ENCODE results near the gene MAF.

MAF gene

GRCh38 chr16:79635488-79635887 is 35.0 kb upstream of the MAF start:
- H3K27me3 ChIP-seq (replicated peaks; ENCODE audit: control insufficient read depth, insufficient read depth, low read length, poor library complexity, severe bottlenecking), result no peaks in the 10 kb centered on the region
- H3K27ac ChIP-seq (ENCODE audit: insufficient read depth, low read length, poor library complexity, severe bottlenecking), result no peak overlapping the region
- H3K36me3 ChIP-seq (ENCODE audit: control insufficient read depth, insufficient read depth, low read length), result no peaks in the 10 kb centered on the region
- peaks cover 7% of the 10 kb centered on the region for H3K4me1 ChIP-seq (ENCODE audit: control insufficient read depth, insufficient read depth, low read length, poor library complexity, severe bottlenecking)
- H3K4me3 ChIP-seq (ENCODE audit: insufficient read depth, low read depth, low read length, poor library complexity, severe bottlenecking), result no peak overlapping the region
- H3K9me3 ChIP-seq (ENCODE audit: control insufficient read depth, low read length), result no peaks in the 10 kb centered on the region
- no peak for DNase-seq

GRCh38 chr16:79634298-79634697 is 33.8 kb upstream of the MAF start:
- no peaks in the 10 kb centered on the region for H3K27me3 ChIP-seq (replicated peaks; ENCODE audit: control insufficient read depth, insufficient read depth, low read length, poor library complexity, severe bottlenecking)
- no peak overlapping the region for H3K27ac ChIP-seq (ENCODE audit: insufficient read depth, low read length, poor library complexity, severe bottlenecking)
- H3K36me3 ChIP-seq (ENCODE audit: control insufficient read depth, insufficient read depth, low read length), result no peaks in the 10 kb centered on the region
- no peak overlapping the region for H3K4me3 ChIP-seq (ENCODE audit: insufficient read depth, low read depth, low read length, poor library complexity, severe bottlenecking)
- no peaks in the 10 kb centered on the region for H3K9me3 ChIP-seq (ENCODE audit: control insufficient read depth, low read length)
- peaks cover under 1% of the 10 kb centered on the region for H3K4me1 ChIP-seq (ENCODE audit: control insufficient read depth, insufficient read depth, low read length, poor library complexity, severe bottlenecking)
- no peak for DNase-seq

- Histone ChIP-seq H3K27me3 (replicated peaks; ENCODE audit: control insufficient read depth, insufficient read depth, low read length, poor library complexity, severe bottlenecking) (no peaks in the 10 kb centered on the region), H3K4me3 (ENCODE audit: insufficient read depth, low read depth, low read length, poor library complexity, severe bottlenecking) (no peak overlapping the region), H3K4me1 (ENCODE audit: control insufficient read depth, insufficient read depth, low read length, poor library complexity, severe bottlenecking) (peaks cover 5% of the 10 kb centered on the region), H3K36me3 (ENCODE audit: control insufficient read depth, insufficient read depth, low read length) (no peaks in the 10 kb centered on the region), H3K9me3 (ENCODE audit: control insufficient read depth, low read length) (no peaks in the 10 kb centered on the region), H3K27ac (ENCODE audit: insufficient read depth, low read length, poor library complexity, severe bottlenecking) (no peak overlapping the region)
- no peak for DNase-seq
Measured at GRCh38 chr16:79632289-79632688, 31.8 kb upstream of the MAF start.

- H3K36me3 ChIP-seq (ENCODE audit: control insufficient read depth, insufficient read depth, low read length), result no peaks in the 10 kb centered on the region
- no peak for DNase-seq
- H3K27ac ChIP-seq (ENCODE audit: insufficient read depth, low read length, poor library complexity, severe bottlenecking), result no peak overlapping the region
- H3K4me3 ChIP-seq (ENCODE audit: insufficient read depth, low read depth, low read length, poor library complexity, severe bottlenecking), result no peak overlapping the region
- H3K9me3 ChIP-seq (ENCODE audit: control insufficient read depth, low read length), result no peaks in the 10 kb centered on the region
- no peaks in the 10 kb centered on the region for H3K27me3 ChIP-seq (replicated peaks; ENCODE audit: control insufficient read depth, insufficient read depth, low read length, poor library complexity, severe bottlenecking)
- peaks cover 7% of the 10 kb centered on the region for H3K4me1 ChIP-seq (ENCODE audit: control insufficient read depth, insufficient read depth, low read length, poor library complexity, severe bottlenecking)
Measured at GRCh38 chr16:79628988-79629387, 28.5 kb upstream of the MAF start.

- no peak overlapping the region for H3K27ac ChIP-seq (ENCODE audit: insufficient read depth, low read length, poor library complexity, severe bottlenecking)
- no peak for DNase-seq
Measured at GRCh38 chr16:79628501-79628975, 28.0 kb upstream of the MAF start.

GRCh38 chr16:79627092-79627491 is 26.6 kb upstream of the MAF start:
- H3K36me3 ChIP-seq (ENCODE audit: control insufficient read depth, insufficient read depth, low read length), result no peaks in the 10 kb centered on the region
- no peak overlapping the region for H3K4me3 ChIP-seq (ENCODE audit: insufficient read depth, low read depth, low read length, poor library complexity, severe bottlenecking)
- no peak for DNase-seq
- H3K9me3 ChIP-seq (ENCODE audit: control insufficient read depth, low read length), result no peaks in the 10 kb centered on the region
- no peaks in the 10 kb centered on the region for H3K27me3 ChIP-seq (replicated peaks; ENCODE audit: control insufficient read depth, insufficient read depth, low read length, poor library complexity, severe bottlenecking)
- no peak overlapping the region for H3K27ac ChIP-seq (ENCODE audit: insufficient read depth, low read length, poor library complexity, severe bottlenecking)
- peaks cover 7% of the 10 kb centered on the region for H3K4me1 ChIP-seq (ENCODE audit: control insufficient read depth, insufficient read depth, low read length, poor library complexity, severe bottlenecking)

More at GRCh38 chr16:79628501-79628975, 28.0 kb upstream of the MAF start:
- H3K27me3 ChIP-seq (replicated peaks; ENCODE audit: control insufficient read depth, insufficient read depth, low read length, poor library complexity, severe bottlenecking), result no peaks in the 10 kb centered on the region
- no peaks in the 10 kb centered on the region for H3K36me3 ChIP-seq (ENCODE audit: control insufficient read depth, insufficient read depth, low read length)
- no peaks in the 10 kb centered on the region for H3K9me3 ChIP-seq (ENCODE audit: control insufficient read depth, low read length)
- no peak overlapping the region for H3K4me3 ChIP-seq (ENCODE audit: insufficient read depth, low read depth, low read length, poor library complexity, severe bottlenecking)
- peaks cover 7% of the 10 kb centered on the region for H3K4me1 ChIP-seq (ENCODE audit: control insufficient read depth, insufficient read depth, low read length, poor library complexity, severe bottlenecking)

GRCh38 chr16:79625738-79626137 is 25.2 kb upstream of the MAF start:
- no peaks in the 10 kb centered on the region for H3K36me3 ChIP-seq (ENCODE audit: control insufficient read depth, insufficient read depth, low read length)
- peaks cover 7% of the 10 kb centered on the region for H3K4me1 ChIP-seq (ENCODE audit: control insufficient read depth, insufficient read depth, low read length, poor library complexity, severe bottlenecking)
- no peaks in the 10 kb centered on the region for H3K9me3 ChIP-seq (ENCODE audit: control insufficient read depth, low read length)
- no peak overlapping the region for H3K27ac ChIP-seq (ENCODE audit: insufficient read depth, low read length, poor library complexity, severe bottlenecking)
- H3K4me3 ChIP-seq (ENCODE audit: insufficient read depth, low read depth, low read length, poor library complexity, severe bottlenecking), result no peak overlapping the region
- H3K27me3 ChIP-seq (replicated peaks; ENCODE audit: control insufficient read depth, insufficient read depth, low read length, poor library complexity, severe bottlenecking), result no peaks in the 10 kb centered on the region
- DNase-seq, result no peak

GRCh38 chr16:79623824-79624223 is 23.3 kb upstream of the MAF start:
- Histone ChIP-seq H3K27ac (ENCODE audit: insufficient read depth, low read length, poor library complexity, severe bottlenecking) (no peak overlapping the region), H3K9me3 (ENCODE audit: control insufficient read depth, low read length) (no peaks in the 10 kb centered on the region), H3K4me1 (ENCODE audit: control insufficient read depth, insufficient read depth, low read length, poor library complexity, severe bottlenecking) (peaks cover 12% of the 10 kb centered on the region), H3K4me3 (ENCODE audit: insufficient read depth, low read depth, low read length, poor library complexity, severe bottlenecking) (no peak overlapping the region), H3K36me3 (ENCODE audit: control insufficient read depth, insufficient read depth, low read length) (no peaks in the 10 kb centered on the region), H3K27me3 (replicated peaks; ENCODE audit: control insufficient read depth, insufficient read depth, low read length, poor library complexity, severe bottlenecking) (no peaks in the 10 kb centered on the region)
- no peak for DNase-seq

- Histone ChIP-seq H3K27me3 (replicated peaks; ENCODE audit: control insufficient read depth, insufficient read depth, low read length, poor library complexity, severe bottlenecking) (no peaks in the 10 kb centered on the region), H3K4me1 (ENCODE audit: control insufficient read depth, insufficient read depth, low read length, poor library complexity, severe bottlenecking) (peaks cover 14% of the 10 kb centered on the region), H3K9me3 (ENCODE audit: control insufficient read depth, low read length) (no peaks in the 10 kb centered on the region), H3K4me3 (ENCODE audit: insufficient read depth, low read depth, low read length, poor library complexity, severe bottlenecking) (no peak overlapping the region), H3K36me3 (ENCODE audit: control insufficient read depth, insufficient read depth, low read length) (no peaks in the 10 kb centered on the region), H3K27ac (ENCODE audit: insufficient read depth, low read length, poor library complexity, severe bottlenecking) (no peak overlapping the region)
- no peak for DNase-seq
Measured at GRCh38 chr16:79623062-79623461, 22.5 kb upstream of the MAF start.

GRCh38 chr16:79621027-79621426 is 20.5 kb upstream of the MAF start:
- DNase-seq, result no peak
- H3K4me1 ChIP-seq (ENCODE audit: control insufficient read depth, insufficient read depth, low read length, poor library complexity, severe bottlenecking), result peaks cover 24% of the 10 kb centered on the region
- H3K27ac ChIP-seq (ENCODE audit: insufficient read depth, low read length, poor library complexity, severe bottlenecking), result no peak overlapping the region
- H3K4me3 ChIP-seq (ENCODE audit: insufficient read depth, low read depth, low read length, poor library complexity, severe bottlenecking), result no peak overlapping the region
- no peaks in the 10 kb centered on the region for H3K27me3 ChIP-seq (replicated peaks; ENCODE audit: control insufficient read depth, insufficient read depth, low read length, poor library complexity, severe bottlenecking)
- H3K9me3 ChIP-seq (ENCODE audit: control insufficient read depth, low read length), result no peaks in the 10 kb centered on the region
- H3K36me3 ChIP-seq (ENCODE audit: control insufficient read depth, insufficient read depth, low read length), result no peaks in the 10 kb centered on the region

GRCh38 chr16:79618692-79619050 is 18.1 kb upstream of the MAF start:
- Histone ChIP-seq H3K4me1 (ENCODE audit: control insufficient read depth, insufficient read depth, low read length, poor library complexity, severe bottlenecking) (peaks cover 24% of the 10 kb centered on the region), H3K27me3 (replicated peaks; ENCODE audit: control insufficient read depth, insufficient read depth, low read length, poor library complexity, severe bottlenecking) (no peaks in the 10 kb centered on the region), H3K36me3 (ENCODE audit: control insufficient read depth, insufficient read depth, low read length) (no peaks in the 10 kb centered on the region), H3K9me3 (ENCODE audit: control insufficient read depth, low read length) (no peaks in the 10 kb centered on the region), H3K4me3 (ENCODE audit: insufficient read depth, low read depth, low read length, poor library complexity, severe bottlenecking) (no peak overlapping the region), H3K27ac (ENCODE audit: insufficient read depth, low read length, poor library complexity, severe bottlenecking) (peak overlapping the region; percentile 36)
- no peak for DNase-seq

All from effector memory CD4-positive, alpha-beta T cell (primary cell).